ENCODE results near the gene MYO15A.

GRCh38 chr17:18229254-18229653, 120.7 kb downstream of the MYO15A start:
- no peak for TF ChIP-seq CTCF (IDR thresholded peaks at IDR 0.05)
- TF ChIP-seq ZFX (IDR thresholded peaks at IDR 0.05; ENCODE audit: borderline replicate concordance), result no peak

Data from 22Rv1 (cell line).